CD14-positive monocyte (primary cell): ENCODE measurements around the gene MRPL43. TPM values are rescaled to one million over a fixed set of nuclear protein-coding genes. Genes with fewer than 3 reads are reported as not detected.

Source experiments
- DNase-seq, 3 donors: peaks; one replicate each; pipeline ENCODE4 v3.0.0-alpha.2; 2011 to 2022
- H2AFZ ChIP-seq: 2 replicates; pipeline ENCODE4 v1.6.0; 2012; ENCODE audit warnings: mild to moderate bottlenecking, low read depth, low read length, inconsistent platforms; ENCODE audit not compliant: insufficient read depth, poor library complexity, severe bottlenecking
- H3K27ac ChIP-seq, 2 donors: 1 replicate in 1 of 2; 2 replicates in 1 of 2; pipeline ENCODE4 v1.5.1; 2012 to 2013; ENCODE audit warnings: low read length in 2 of 2, control low read depth in 1 of 2, inconsistent platforms in 1 of 2, low read depth in 1 of 2, mild to moderate bottlenecking in 1 of 2
- H3K27me3 ChIP-seq, 2 donors: one replicate each; pipeline versions ENCODE4 v1.6.0 to v1.6.1; 2011 to 2013; ENCODE audit warnings: low read length in 2 of 2; ENCODE audit not compliant: control insufficient read depth in 2 of 2, insufficient read depth in 2 of 2
- H3K36me3 ChIP-seq, 2 donors: replicated peaks in 1 of 2; 1 replicate in 1 of 2; 2 replicates in 1 of 2; pipeline versions ENCODE4 v1.5.1 to v1.6.1; 2012 to 2013; ENCODE audit warnings: low read length in 2 of 2, control low read depth in 1 of 2, inconsistent platforms in 1 of 2, mild to moderate bottlenecking in 1 of 2; ENCODE audit not compliant: insufficient read depth in 2 of 2, control insufficient read depth in 1 of 2
- H3K4me1 ChIP-seq, 2 donors: 1 replicate in 1 of 2; 2 replicates in 1 of 2; pipeline versions ENCODE4 v1.5.1 to v1.6.1; 2012 to 2013; ENCODE audit warnings: low read length in 2 of 2, control low read depth in 1 of 2, inconsistent platforms in 1 of 2, mild to moderate bottlenecking in 1 of 2, moderate library complexity in 1 of 2; ENCODE audit not compliant: insufficient read depth in 2 of 2, control insufficient read depth in 1 of 2
- H3K4me2 ChIP-seq: replicated peaks from 2 replicates; pipeline ENCODE3; 2012; ENCODE audit warnings: low read length, moderate library complexity, mild to moderate bottlenecking; ENCODE audit not compliant: poor library complexity, severe bottlenecking; ENCODE audit errors: extremely low read depth
- H3K4me3 ChIP-seq, 3 experiments: fragments of 200-600 bp in 1 of 3; sonication (generic) in 1 of 3; replicated peaks in 1 of 3; 1 replicate in 2 of 3; 2 replicates in 1 of 3; pipeline ENCODE4 v1.5.1; 2011 to 2013; ENCODE audit warnings: low read length in 3 of 3, mild to moderate bottlenecking in 3 of 3, control low read depth in 2 of 3, low read depth in 2 of 3, inconsistent platforms in 1 of 3, moderate library complexity in 1 of 3
- H3K79me2 ChIP-seq: 2 replicates; pipeline ENCODE4 v1.6.0; 2012; ENCODE audit warnings: mild to moderate bottlenecking, control low read depth, inconsistent platforms, low read length, moderate library complexity; ENCODE audit not compliant: insufficient read depth
- H3K9ac ChIP-seq: 2 replicates; pipeline ENCODE4 v1.6.0; 2017; ENCODE audit warnings: low read length, mild to moderate bottlenecking; ENCODE audit not compliant: insufficient read depth, poor library complexity, severe bottlenecking
- H3K9me3 ChIP-seq, 2 donors: replicated peaks in 1 of 2; 1 replicate in 1 of 2; 2 replicates in 1 of 2; pipeline versions ENCODE4 v1.5.1 to v1.6.1; 2012 to 2013; ENCODE audit warnings: low read length in 2 of 2, control low read depth in 1 of 2; ENCODE audit not compliant: control insufficient read depth in 1 of 2, insufficient read depth in 1 of 2
- H4K20me1 ChIP-seq: 2 replicates; pipeline ENCODE4 v1.6.0; 2012; ENCODE audit warnings: mild to moderate bottlenecking, low read length, control low read depth, moderate library complexity; ENCODE audit not compliant: insufficient read depth
- H3K27ac Mint-ChIP-seq, 7 donors: one replicate each; pipeline ENCODE4 v1.8.0; 2020; ENCODE audit warnings: mild to moderate bottlenecking in 7 of 7, mixed read lengths in 7 of 7, moderate library complexity in 6 of 7, inconsistent platforms in 2 of 7
- H3K27me3 Mint-ChIP-seq, 3 donors: one replicate each; pipeline ENCODE4 v1.8.0; 2021 to 2022; ENCODE audit warnings: low read depth in 3 of 3, mild to moderate bottlenecking in 3 of 3, mixed read lengths in 3 of 3, moderate library complexity in 3 of 3, inconsistent platforms in 1 of 3
- H3K36me3 Mint-ChIP-seq, 2 donors: one replicate each; pipeline ENCODE4 v1.8.0; 2020; ENCODE audit warnings: mixed read lengths in 2 of 2, inconsistent platforms in 1 of 2, mild to moderate bottlenecking in 1 of 2
- H3K4me1 Mint-ChIP-seq: one replicate; pipeline ENCODE4 v1.8.0; 2020; ENCODE audit warnings: mild to moderate bottlenecking, mixed read lengths
- H3K4me3 Mint-ChIP-seq, 2 donors: one replicate each; pipeline ENCODE4 v1.8.0; 2020; ENCODE audit warnings: mild to moderate bottlenecking in 2 of 2, mixed read lengths in 2 of 2, moderate library complexity in 1 of 2
- H3K9me3 Mint-ChIP-seq, 7 donors: one replicate each; pipeline ENCODE4 v1.8.0; 2020 to 2022; ENCODE audit warnings: mixed read lengths in 7 of 7, mild to moderate bottlenecking in 6 of 7, moderate library complexity in 6 of 7, inconsistent platforms in 2 of 7
- CTCF ChIP-seq: fragments of 200-600 bp; IDR thresholded peaks from one replicate; pipeline ENCODE4 v1.8.0; 2022; ENCODE audit warnings: antibody characterized with exemption, mild to moderate bottlenecking
- WGBS: methylation state at CpG from one replicate; pipeline ENCODE4 v1.1.5; 2013; ENCODE audit warnings: missing lambda C conversion rate; ENCODE audit not compliant: insufficient coverage; 5-methylcytosine and 5-hydroxymethylcytosine counted together
- intact Hi-C, 2 donors: fragments of 100-400 bp; cut with micrococcal nuclease; formaldehyde crosslinking; loops; one replicate each; pipeline versions ENCODE4 v1.15.0 to v1.15.1; 2023
- polyA plus RNA-seq, 3 donors: library from polyadenylated mRNA; depleted of rRNA in 1 of 3; unstranded in 2 of 3; stranded (reverse) in 1 of 3; fragments of 300-500 nt in 2 of 3; fragments of >200 nt in 1 of 3; fragmentation: Illumina TruSeq in 2 of 3; gene quantifications; 1 replicate in 2 of 3; 2 replicates in 1 of 3; pipeline ENCODE4 v1.2.3, GENCODE V29; 2012 to 2021

The MRPL43 gene
- polyA plus RNA-seq, 3 donors, result 69.5 to 123 (median 98.0) TPM

- H2AFZ ChIP-seq, result peak within 1 kb of the TSS; percentile 70
Measured at GRCh38 chr10:100969187-100970075, 17.9 kb downstream of the MRPL43 start, which contains the start of gene SEMA4G. TSS of gene SEMA4G (plus strand) at chr10:100969504. CDS start at chr10:100972913, 3,409 bp downstream.

More at GRCh38 chr10:100969187-100970075, 17.9 kb downstream of the MRPL43 start, which contains the start of gene SEMA4G:
- H3K4me3 Mint-ChIP-seq, result peak within 1 kb of the TSS; percentile 71 to 84
- H3K9me3 Mint-ChIP-seq, result peaks cover 0 to 3% (median 0%) of the 10 kb centered on the region in 7 donors
- 2% methylated on average over 46 of the region's 70 CpGs for WGBS
- Histone ChIP-seq H3K79me2 (no peaks in the 10 kb centered on the region), H3K27ac (no peak within 1 kb of the TSS), H3K4me1 (peaks cover 11 to 13% of the 10 kb centered on the region in 2 donors), H3K9ac (peak within 1 kb of the TSS; percentile 43), H4K20me1 (no peaks in the 10 kb centered on the region), H3K9me3 (no peaks in the 10 kb centered on the region), H3K4me2 (peak within 1 kb of the TSS; percentile 76), H3K27me3 (peaks cover 7 to 13% of the 10 kb centered on the region in 2 donors), H3K4me3 (peak within 1 kb of the TSS; percentile 6 to 70 (median 31)), H3K36me3 (peaks cover 11 to 26% of the 10 kb centered on the region in 2 donors)
- H3K4me1 Mint-ChIP-seq, result peaks cover 13% of the 10 kb centered on the region
- peak; percentile 4 to 36 (median 15) for DNase-seq
- H3K27ac Mint-ChIP-seq, result peak within 1 kb of the TSS in 2 of 7 donors; percentile 21 to 33
- TF ChIP-seq CTCF, result peak; percentile 72
- intact Hi-C loops, result loop anchor here in 1 of 2 donors (5.0 kb wide), 1 partner anchor 43 kb away; no protein-coding TSS in a partner anchor
- peaks cover 18 to 26% (median 22%) of the 10 kb centered on the region in 3 donors for H3K27me3 Mint-ChIP-seq
- H3K36me3 Mint-ChIP-seq, result peaks cover 21% of the 10 kb centered on the region in 2 donors
